GM12874 (cell line): ENCODE data around the gene SWI5.

Experiments
- TF ChIP-seq, protein P1 (sequence below): IDR thresholded peaks from 2 replicates; pipeline ENCODE4 v1.5.1; 2011; ENCODE audit warnings: low read depth, mild to moderate bottlenecking, control low read depth, low read length, moderate library complexity; ENCODE audit not compliant: insufficient read depth

Gene SWI5

DNA sequence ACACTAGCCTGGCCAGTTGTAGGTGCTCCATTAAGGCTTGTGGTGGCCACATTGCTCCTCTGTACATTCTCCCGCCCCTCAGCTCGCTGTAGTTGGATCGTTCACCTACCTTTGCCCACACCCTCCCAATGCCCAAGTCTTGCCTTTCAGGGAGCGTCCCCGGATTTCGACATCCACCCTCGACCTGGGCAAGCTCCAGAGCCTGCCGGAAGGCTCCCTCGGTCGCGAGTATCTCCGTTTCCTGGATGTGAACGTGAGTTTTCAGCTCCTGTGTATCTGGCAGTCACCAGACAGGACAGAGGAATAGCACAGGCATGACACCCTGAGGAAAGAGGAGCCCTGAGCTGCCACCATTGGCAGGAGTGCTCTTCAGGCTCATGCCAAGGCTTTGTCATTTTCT lies 49.6 kb downstream of the SWI5 start:
- TF ChIP-seq, protein P1, sequence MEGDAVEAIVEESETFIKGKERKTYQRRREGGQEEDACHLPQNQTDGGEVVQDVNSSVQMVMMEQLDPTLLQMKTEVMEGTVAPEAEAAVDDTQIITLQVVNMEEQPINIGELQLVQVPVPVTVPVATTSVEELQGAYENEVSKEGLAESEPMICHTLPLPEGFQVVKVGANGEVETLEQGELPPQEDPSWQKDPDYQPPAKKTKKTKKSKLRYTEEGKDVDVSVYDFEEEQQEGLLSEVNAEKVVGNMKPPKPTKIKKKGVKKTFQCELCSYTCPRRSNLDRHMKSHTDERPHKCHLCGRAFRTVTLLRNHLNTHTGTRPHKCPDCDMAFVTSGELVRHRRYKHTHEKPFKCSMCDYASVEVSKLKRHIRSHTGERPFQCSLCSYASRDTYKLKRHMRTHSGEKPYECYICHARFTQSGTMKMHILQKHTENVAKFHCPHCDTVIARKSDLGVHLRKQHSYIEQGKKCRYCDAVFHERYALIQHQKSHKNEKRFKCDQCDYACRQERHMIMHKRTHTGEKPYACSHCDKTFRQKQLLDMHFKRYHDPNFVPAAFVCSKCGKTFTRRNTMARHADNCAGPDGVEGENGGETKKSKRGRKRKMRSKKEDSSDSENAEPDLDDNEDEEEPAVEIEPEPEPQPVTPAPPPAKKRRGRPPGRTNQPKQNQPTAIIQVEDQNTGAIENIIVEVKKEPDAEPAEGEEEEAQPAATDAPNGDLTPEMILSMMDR = no peak

DNA sequence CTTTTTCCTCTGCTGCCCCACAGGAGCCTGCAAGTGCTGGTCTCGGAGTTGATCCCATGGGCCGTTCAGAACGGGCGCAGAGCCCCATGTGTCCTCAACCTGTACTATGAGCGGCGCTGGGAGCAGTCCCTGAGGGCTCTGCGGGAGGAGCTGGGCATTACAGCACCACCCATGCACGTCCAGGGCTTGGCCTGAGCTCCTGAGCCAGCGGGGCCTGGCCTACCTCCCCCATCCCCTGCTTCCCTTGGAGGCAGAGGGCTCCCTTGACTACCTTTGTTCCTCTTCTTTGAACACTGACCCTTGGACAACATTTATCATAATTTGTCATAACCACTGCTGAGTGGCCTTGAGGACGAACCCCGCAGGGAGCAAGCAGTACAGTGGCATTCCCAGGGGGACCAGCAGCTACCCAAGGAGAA lies 57.4 kb downstream of the SWI5 start:
- TF ChIP-seq, protein P1 = no peak

DNA sequence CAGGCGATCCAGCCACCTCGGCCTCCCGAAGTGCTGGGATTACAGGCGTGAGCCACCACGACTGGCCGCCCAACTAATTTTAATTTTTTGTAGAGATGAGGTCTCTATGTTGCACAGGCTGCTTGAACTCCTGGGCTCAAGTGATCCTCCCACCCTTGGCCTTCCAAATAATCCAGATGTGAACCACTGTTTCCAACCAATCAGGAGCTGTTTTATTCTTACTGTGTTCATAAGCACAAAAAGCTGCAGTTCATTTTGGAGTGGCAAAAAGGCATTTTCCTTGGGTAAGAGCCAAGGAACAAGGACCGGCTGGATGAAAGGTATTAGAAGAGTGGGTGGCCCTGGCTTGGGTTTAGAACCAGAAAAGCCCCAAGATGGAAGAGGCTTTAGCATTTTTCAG lies 59.1 kb downstream of the SWI5 start:
- TF ChIP-seq, protein P1 = no peak

DNA sequence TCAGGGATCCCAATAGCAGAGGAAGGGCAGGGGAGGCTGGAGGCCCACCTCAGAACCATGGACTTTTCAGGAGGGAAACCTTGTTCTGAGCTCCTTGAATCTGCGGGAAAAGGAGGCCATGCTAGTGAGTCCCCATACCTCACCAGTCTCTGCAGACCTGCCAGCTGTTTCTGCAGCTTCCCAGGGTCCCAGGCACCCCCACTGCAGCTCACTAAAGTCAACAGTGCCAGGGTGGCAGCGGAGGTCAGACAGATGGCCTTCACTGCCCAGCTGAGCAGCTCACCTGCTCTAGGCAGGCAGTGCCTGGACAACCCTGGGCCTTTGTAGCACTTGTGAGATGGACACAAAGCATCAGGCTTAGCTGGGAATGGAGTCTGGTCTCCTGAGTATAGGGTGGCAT lies 59.8 kb downstream of the SWI5 start:
- TF ChIP-seq, protein P1 = no peak

DNA sequence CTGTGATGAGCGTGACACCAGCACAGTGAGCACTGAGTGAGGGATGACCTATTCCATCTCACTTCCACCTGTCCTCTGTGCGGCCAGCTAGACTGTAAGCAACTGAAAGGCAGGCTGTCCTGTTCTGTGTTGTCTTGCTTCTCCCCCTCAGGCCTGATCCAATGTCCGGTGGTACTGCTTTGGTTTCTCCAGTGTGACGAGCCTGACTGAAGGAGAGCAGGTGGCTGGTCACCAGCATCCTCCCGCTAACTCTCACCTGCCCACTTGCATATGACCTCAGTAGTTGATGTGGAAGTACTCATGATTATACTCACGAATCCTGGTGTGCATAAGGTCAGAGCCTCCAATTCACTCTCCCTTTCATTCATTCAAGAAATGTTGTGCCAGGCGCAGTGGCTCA lies 61.9 kb downstream of the SWI5 start:
- TF ChIP-seq, protein P1 = no peak
